OCI-LY1 (cell line): Measurements from ENCODE around the gene CD1E.

ENCODE experiments used
- H2AFZ ChIP-seq: fragments of 200-600 bp; sonication (generic), shearing (Covaris generic); 2 replicates; pipeline ENCODE4 v1.6.0; 2014; ENCODE audit warnings: antibody characterized with exemption, mild to moderate bottlenecking, low read length
- H3F3A ChIP-seq: fragments of 200-600 bp; sonication (generic), shearing (Covaris generic); 2 replicates; pipeline ENCODE4 v1.6.0; 2014; ENCODE audit warnings: mild to moderate bottlenecking, antibody characterized with exemption, low read length, moderate library complexity; ENCODE audit not compliant: insufficient read depth
- H3K27ac ChIP-seq: fragments of 200-600 bp; sonication (generic); 2 replicates; pipeline ENCODE4 v1.5.1; 2014; ENCODE audit warnings: low read length, mixed run types, mild to moderate bottlenecking, low read depth; ENCODE audit not compliant: poor library complexity, severe bottlenecking
- H3K27me3 ChIP-seq: fragments of 200-600 bp; sonication (generic); 2 replicates; pipeline ENCODE4 v1.6.0; 2014; ENCODE audit warnings: antibody characterized with exemption, mild to moderate bottlenecking, low read length, moderate library complexity; ENCODE audit not compliant: insufficient read depth
- H3K36me3 ChIP-seq: fragments of 200-600 bp; sonication (generic); 2 replicates; pipeline ENCODE4 v1.6.1; 2014; ENCODE audit warnings: mild to moderate bottlenecking, antibody characterized with exemption, low read length, moderate library complexity, mixed read lengths; ENCODE audit not compliant: insufficient read depth
- H3K4me1 ChIP-seq: fragments of 200-600 bp; sonication (generic); 2 replicates; pipeline ENCODE4 v1.5.1; 2014; ENCODE audit warnings: mild to moderate bottlenecking, low read length, moderate library complexity; ENCODE audit not compliant: insufficient read depth, severe bottlenecking
- H3K4me2 ChIP-seq: fragments of 200-600 bp; sonication (generic), shearing (Covaris generic); 2 replicates; pipeline ENCODE4 v1.6.1; 2014; ENCODE audit warnings: low read length
- H3K4me3 ChIP-seq: fragments of 200-600 bp; sonication (generic); 2 replicates; pipeline ENCODE4 v1.5.1; 2014; ENCODE audit warnings: low read length, low read depth, mild to moderate bottlenecking, mixed read lengths; ENCODE audit not compliant: poor library complexity, severe bottlenecking
- H3K79me2 ChIP-seq: fragments of 200-600 bp; shearing (Covaris generic); 2 replicates; pipeline ENCODE4 v1.6.1; 2016; ENCODE audit warnings: mixed run types, low read length, mixed read lengths; ENCODE audit not compliant: insufficient read depth
- H3K9ac ChIP-seq: fragments of 200-600 bp; sonication (generic), shearing (Covaris generic); 2 replicates; pipeline ENCODE4 v1.6.1; 2014; ENCODE audit warnings: mild to moderate bottlenecking, low read length, mixed read lengths
- H3K9me2 ChIP-seq: fragments of 200-600 bp; sonication (generic), shearing (Covaris generic); 2 replicates; pipeline ENCODE4 v1.6.1; 2014; ENCODE audit warnings: low read depth, mild to moderate bottlenecking, low read length, mixed read lengths
- H3K9me3 ChIP-seq: fragments of 200-600 bp; shearing (Covaris generic); 2 replicates; pipeline ENCODE4 v1.6.1; 2014; ENCODE audit warnings: low read length, mixed read lengths
- H4K20me1 ChIP-seq: fragments of 200-600 bp; sonication (generic), shearing (Covaris generic); 2 replicates; pipeline ENCODE4 v1.6.0; 2016; ENCODE audit warnings: mild to moderate bottlenecking, low read length; ENCODE audit not compliant: insufficient read depth
- CTCF ChIP-seq: fragments of 200-600 bp; sonication (generic), shearing (Covaris generic); IDR thresholded peaks from 2 replicates; pipeline ENCODE4 v1.5.1; 2017; ENCODE audit warnings: mild to moderate bottlenecking, antibody characterized with exemption, low read length, moderate library complexity, mixed read lengths
- EZH2 ChIP-seq: fragments of 200-600 bp; sonication (generic), shearing (Covaris generic); IDR thresholded peaks from 2 replicates; pipeline ENCODE4 v1.8.0; 2017; ENCODE audit warnings: borderline replicate concordance, mixed run types, mild to moderate bottlenecking, antibody characterized with exemption, low read length, moderate library complexity, mixed read lengths

Gene CD1E

GRCh38 chr1:158407092-158407491 lies 53.4 kb downstream of the CD1E start:
- Histone ChIP-seq H3K4me2 (no peak overlapping the region), H3K9ac (no peak overlapping the region)

More at GRCh38 chr1:158407092-158407491, 53.4 kb downstream of the CD1E start:
- Histone ChIP-seq H4K20me1 (no peaks in the 10 kb centered on the region), H3K27me3 (no peaks in the 10 kb centered on the region), H3K79me2 (no peaks in the 10 kb centered on the region), H3K9me2 (no peaks in the 10 kb centered on the region), H3K27ac (no peak overlapping the region), H3K4me3 (no peak overlapping the region), H3K4me1 (no peaks in the 10 kb centered on the region), H2AFZ (no peak overlapping the region), H3K36me3 (no peaks in the 10 kb centered on the region), H3K9me3 (no peaks in the 10 kb centered on the region), H3F3A (no peaks in the 10 kb centered on the region)
- TF ChIP-seq EZH2 (no peak), CTCF (no peak)
